ENCODE results near the gene TAOK3. TPM values are rescaled to one million over a fixed set of nuclear protein-coding genes. Genes with fewer than 3 reads are reported as not detected.

The TAOK3 gene
- total RNA-seq, 1 donor from 2014 or later, result 39.3 TPM

DNA sequence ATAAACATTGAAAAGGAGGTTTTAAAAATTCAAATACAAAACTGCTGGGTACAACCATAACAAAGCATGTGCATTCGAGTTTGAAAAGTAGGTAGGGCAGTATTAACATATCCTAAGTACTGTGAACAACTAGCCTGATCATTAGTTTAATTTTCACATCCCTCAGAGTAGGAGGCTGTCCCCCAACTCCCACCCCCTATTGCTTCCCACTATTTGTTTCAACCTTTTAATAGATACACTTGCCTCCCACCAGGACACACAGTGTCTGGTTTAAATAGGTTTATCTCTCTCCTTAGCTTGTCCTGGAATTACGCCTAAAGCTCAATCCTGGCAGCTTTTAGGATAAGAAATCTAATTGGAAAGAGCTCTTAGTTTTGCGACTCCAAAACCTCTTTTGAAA lies 2.1 kb downstream of the TAOK3 start:
- TF ChIP-seq, protein P1, sequence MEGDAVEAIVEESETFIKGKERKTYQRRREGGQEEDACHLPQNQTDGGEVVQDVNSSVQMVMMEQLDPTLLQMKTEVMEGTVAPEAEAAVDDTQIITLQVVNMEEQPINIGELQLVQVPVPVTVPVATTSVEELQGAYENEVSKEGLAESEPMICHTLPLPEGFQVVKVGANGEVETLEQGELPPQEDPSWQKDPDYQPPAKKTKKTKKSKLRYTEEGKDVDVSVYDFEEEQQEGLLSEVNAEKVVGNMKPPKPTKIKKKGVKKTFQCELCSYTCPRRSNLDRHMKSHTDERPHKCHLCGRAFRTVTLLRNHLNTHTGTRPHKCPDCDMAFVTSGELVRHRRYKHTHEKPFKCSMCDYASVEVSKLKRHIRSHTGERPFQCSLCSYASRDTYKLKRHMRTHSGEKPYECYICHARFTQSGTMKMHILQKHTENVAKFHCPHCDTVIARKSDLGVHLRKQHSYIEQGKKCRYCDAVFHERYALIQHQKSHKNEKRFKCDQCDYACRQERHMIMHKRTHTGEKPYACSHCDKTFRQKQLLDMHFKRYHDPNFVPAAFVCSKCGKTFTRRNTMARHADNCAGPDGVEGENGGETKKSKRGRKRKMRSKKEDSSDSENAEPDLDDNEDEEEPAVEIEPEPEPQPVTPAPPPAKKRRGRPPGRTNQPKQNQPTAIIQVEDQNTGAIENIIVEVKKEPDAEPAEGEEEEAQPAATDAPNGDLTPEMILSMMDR (IDR thresholded peaks at IDR 0.05), result no peak
- H3K4me3 ChIP-seq, result peak overlapping the region; percentile 74 to 96
- H3K9me3 ChIP-seq, result no peaks in the 10 kb centered on the region
- intact Hi-C loops (cut with DNase I), result no loop called here
- DNase-seq (ENCODE audit: low spot score in 2 of 2), result no peak
- H3K4me1 ChIP-seq, result peaks cover 0 to 17% of the 10 kb centered on the region in 2 donors
- H3K36me3 ChIP-seq, result no peaks in the 10 kb centered on the region
- no peaks in the 10 kb centered on the region for H3K27me3 ChIP-seq
- H3K27ac ChIP-seq, result no peak overlapping the region

DNA sequence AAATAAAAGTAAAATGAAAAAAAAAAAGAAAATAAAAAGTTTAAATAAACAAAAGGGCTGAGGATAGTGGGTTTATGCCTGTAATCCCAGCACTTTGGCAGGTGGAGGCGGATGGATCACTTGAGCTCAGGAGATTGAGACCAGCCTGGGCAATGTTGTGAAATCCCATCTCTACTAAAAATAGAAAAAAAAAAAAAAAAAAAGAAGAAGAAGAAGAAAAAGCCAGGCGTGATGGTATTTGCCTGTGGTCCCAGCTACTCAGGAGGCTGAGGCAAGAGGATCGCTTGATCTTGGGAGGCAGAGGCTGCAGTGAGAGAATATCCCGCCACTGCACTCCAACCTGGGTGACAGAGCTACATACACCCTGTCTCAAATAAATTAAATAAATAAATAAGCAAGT lies 3.9 kb downstream of the TAOK3 start:
- no peaks in the 10 kb centered on the region for H3K27me3 ChIP-seq
- intact Hi-C loops (cut with DNase I), result no loop called here

DNA sequence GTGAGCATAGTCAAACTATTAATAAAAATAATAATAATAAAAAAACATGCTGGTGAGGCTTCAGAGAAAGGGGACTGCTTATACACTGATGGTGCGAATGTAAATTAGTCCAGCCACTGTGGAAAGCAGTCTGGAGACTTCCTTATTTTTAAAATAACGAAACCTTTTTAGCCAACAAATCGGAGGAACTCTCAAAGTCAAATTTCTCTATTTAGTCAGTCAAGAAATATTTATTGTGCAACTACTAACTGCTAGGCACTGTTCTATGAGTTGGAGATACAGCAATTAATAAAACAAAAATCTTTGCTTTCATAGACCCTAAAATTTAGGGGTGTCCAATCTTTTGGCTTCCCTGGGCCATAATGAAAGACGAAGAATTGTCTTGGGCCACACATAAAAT lies 10.8 kb downstream of the TAOK3 start:
- Histone ChIP-seq H3K27ac (no peak overlapping the region), H3K27me3 (no peaks in the 10 kb centered on the region), H3K4me1 (peaks cover 0 to 2% of the 10 kb centered on the region in 2 donors), H3K36me3 (no peaks in the 10 kb centered on the region), H3K9me3 (no peaks in the 10 kb centered on the region), H3K4me3 (no peak overlapping the region)
- TF ChIP-seq, protein P1 (IDR thresholded peaks at IDR 0.05), result no peak
- intact Hi-C loops (cut with DNase I), result no loop called here
- DNase-seq (ENCODE audit: low spot score in 2 of 2), result no peak

More for the DNA sequence above, 3.9 kb downstream of the TAOK3 start:
- H3K36me3 ChIP-seq, result no peaks in the 10 kb centered on the region
- no peaks in the 10 kb centered on the region for H3K9me3 ChIP-seq
- no peak for DNase-seq (ENCODE audit: low spot score in 2 of 2)
- H3K4me3 ChIP-seq, result no peak overlapping the region
- H3K4me1 ChIP-seq, result peaks cover 0 to 10% of the 10 kb centered on the region in 2 donors
- TF ChIP-seq, protein P1 (IDR thresholded peaks at IDR 0.05), result no peak
- H3K27ac ChIP-seq, result no peak overlapping the region

DNA sequence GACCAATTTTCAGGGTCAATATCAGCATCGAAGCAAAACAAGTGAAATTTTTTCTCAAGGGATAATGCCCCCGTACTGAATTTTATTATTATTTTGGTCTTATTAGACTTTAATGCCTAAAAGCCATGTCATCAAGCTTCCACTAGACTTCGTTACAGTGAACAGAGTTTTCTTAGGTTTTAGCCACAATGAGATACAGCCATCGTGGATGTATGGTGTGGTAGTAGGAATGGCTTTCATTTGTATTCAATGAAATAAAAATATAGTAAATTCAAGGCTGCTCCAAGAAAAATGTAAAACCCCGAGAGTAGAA lies 11.7 kb downstream of the TAOK3 start:
- intact Hi-C loops (cut with DNase I), result no loop called here
- Histone ChIP-seq H3K27me3 (no peaks in the 10 kb centered on the region), H3K9me3 (no peaks in the 10 kb centered on the region), H3K36me3 (no peaks in the 10 kb centered on the region), H3K27ac (no peak overlapping the region), H3K4me1 (peaks cover 0 to 2% of the 10 kb centered on the region in 2 donors), H3K4me3 (no peak overlapping the region)
- TF ChIP-seq, protein P1 (IDR thresholded peaks at IDR 0.05), result no peak
- DNase-seq (ENCODE audit: low spot score in 2 of 2), result no peak

DNA sequence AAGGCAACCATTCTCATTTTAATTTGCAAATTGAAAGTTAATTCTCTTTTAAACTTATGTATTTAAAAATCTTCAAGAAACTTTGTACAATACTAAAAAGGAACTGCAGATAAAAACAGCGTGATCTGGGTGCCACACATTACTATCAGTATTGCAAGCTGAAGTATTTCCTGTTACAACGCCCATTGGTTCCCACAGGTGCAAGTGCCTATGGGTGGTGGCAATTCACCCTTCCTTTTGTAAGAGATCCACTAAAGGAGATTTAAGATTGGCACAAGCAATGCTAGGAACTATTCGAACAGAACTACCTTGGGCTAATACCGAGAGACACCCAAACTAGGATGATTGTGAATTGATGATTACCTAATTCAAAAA lies 13.2 kb downstream of the TAOK3 start:
- TF ChIP-seq, protein P1 (IDR thresholded peaks at IDR 0.05), result no peak
- DNase-seq (ENCODE audit: low spot score in 2 of 2), result no peak
- no peak overlapping the region for H3K27ac ChIP-seq
- no peaks in the 10 kb centered on the region for H3K27me3 ChIP-seq
- no peak overlapping the region for H3K4me3 ChIP-seq
- H3K36me3 ChIP-seq, result no peaks in the 10 kb centered on the region
- intact Hi-C loops (cut with DNase I), result no loop called here
- no peaks in the 10 kb centered on the region for H3K9me3 ChIP-seq
- H3K4me1 ChIP-seq, result peaks cover 0 to 2% of the 10 kb centered on the region in 2 donors

Measured in ascending aorta (tissue), 2 donors.